ENCODE results near the gene GALNS.

DNA sequence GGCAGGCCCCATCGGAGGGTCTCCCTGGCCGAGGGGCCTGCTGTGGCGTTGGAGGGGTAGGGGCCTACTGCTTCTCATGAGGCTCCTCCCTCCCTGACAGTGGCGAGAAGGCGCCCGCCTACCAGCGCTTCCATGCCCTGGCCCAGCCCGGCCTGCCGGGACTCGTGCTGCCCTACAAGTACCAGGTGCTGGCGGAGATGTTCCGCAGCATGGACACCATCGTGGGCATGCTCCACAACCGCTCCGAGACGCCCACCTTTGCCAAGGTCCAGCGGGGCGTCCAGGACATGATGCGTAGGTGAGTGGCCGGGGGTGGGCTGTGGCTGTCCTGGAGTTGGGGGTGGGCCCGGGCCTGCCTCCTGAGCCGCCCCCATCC is 51.4 kb downstream of the GALNS start:
- TF ChIP-seq, protein P1, sequence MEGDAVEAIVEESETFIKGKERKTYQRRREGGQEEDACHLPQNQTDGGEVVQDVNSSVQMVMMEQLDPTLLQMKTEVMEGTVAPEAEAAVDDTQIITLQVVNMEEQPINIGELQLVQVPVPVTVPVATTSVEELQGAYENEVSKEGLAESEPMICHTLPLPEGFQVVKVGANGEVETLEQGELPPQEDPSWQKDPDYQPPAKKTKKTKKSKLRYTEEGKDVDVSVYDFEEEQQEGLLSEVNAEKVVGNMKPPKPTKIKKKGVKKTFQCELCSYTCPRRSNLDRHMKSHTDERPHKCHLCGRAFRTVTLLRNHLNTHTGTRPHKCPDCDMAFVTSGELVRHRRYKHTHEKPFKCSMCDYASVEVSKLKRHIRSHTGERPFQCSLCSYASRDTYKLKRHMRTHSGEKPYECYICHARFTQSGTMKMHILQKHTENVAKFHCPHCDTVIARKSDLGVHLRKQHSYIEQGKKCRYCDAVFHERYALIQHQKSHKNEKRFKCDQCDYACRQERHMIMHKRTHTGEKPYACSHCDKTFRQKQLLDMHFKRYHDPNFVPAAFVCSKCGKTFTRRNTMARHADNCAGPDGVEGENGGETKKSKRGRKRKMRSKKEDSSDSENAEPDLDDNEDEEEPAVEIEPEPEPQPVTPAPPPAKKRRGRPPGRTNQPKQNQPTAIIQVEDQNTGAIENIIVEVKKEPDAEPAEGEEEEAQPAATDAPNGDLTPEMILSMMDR (IDR thresholded peaks at IDR 0.05 in 8 of 11, conservative IDR thresholded peaks at IDR 0.05 in 3 of 11): no peak
- TF ChIP-seq POLR2A (IDR thresholded peaks at IDR 0.05) (no peak), POLR2AphosphoS5 (IDR thresholded peaks at IDR 0.05) (peak in 2 of 3 donors; percentile 6 to 16)
